ENCODE results near the gene DDX23.

DNA sequence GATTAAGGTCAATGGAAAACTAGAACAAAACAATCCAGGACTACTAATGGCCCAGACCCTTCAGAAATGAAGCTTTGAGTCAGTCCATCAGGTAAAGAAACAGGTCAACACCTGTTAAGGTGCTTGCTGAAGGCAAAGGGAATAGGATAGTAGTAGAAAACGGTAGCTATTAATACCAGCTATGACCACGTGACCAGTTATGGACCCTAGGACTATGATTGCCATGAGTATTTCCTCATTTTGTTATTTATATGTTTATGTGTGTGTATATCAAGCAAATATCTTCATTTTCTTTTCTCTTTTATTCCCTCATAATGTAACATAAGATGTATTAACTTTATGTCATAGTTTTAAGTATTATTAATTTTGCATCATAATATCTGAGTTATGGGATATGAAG, 47.7 kb upstream of the DDX23 start:
- TF ChIP-seq, protein P1, sequence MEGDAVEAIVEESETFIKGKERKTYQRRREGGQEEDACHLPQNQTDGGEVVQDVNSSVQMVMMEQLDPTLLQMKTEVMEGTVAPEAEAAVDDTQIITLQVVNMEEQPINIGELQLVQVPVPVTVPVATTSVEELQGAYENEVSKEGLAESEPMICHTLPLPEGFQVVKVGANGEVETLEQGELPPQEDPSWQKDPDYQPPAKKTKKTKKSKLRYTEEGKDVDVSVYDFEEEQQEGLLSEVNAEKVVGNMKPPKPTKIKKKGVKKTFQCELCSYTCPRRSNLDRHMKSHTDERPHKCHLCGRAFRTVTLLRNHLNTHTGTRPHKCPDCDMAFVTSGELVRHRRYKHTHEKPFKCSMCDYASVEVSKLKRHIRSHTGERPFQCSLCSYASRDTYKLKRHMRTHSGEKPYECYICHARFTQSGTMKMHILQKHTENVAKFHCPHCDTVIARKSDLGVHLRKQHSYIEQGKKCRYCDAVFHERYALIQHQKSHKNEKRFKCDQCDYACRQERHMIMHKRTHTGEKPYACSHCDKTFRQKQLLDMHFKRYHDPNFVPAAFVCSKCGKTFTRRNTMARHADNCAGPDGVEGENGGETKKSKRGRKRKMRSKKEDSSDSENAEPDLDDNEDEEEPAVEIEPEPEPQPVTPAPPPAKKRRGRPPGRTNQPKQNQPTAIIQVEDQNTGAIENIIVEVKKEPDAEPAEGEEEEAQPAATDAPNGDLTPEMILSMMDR (IDR thresholded peaks at IDR 0.05), result no peak
- TF ChIP-seq POLR2A (IDR thresholded peaks at IDR 0.05), result no peak
